ENCODE measurements around the gene KRTAP1-4.

GRCh38 chr17:40993084-40993483 lies 36.9 kb downstream of the KRTAP1-4 start:
- TF ChIP-seq, protein P1, sequence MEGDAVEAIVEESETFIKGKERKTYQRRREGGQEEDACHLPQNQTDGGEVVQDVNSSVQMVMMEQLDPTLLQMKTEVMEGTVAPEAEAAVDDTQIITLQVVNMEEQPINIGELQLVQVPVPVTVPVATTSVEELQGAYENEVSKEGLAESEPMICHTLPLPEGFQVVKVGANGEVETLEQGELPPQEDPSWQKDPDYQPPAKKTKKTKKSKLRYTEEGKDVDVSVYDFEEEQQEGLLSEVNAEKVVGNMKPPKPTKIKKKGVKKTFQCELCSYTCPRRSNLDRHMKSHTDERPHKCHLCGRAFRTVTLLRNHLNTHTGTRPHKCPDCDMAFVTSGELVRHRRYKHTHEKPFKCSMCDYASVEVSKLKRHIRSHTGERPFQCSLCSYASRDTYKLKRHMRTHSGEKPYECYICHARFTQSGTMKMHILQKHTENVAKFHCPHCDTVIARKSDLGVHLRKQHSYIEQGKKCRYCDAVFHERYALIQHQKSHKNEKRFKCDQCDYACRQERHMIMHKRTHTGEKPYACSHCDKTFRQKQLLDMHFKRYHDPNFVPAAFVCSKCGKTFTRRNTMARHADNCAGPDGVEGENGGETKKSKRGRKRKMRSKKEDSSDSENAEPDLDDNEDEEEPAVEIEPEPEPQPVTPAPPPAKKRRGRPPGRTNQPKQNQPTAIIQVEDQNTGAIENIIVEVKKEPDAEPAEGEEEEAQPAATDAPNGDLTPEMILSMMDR (IDR thresholded peaks at IDR 0.05; ENCODE audit: low read depth, low read length): no peak
- TF ChIP-seq EZH2phosphoT487 (IDR thresholded peaks at IDR 0.05; ENCODE audit: low read depth): no peak
